ENCODE results near the gene DUX4.
"Not testable (repeated sequence)": the region's sequence is repeated elsewhere in the genome, so short reads cannot be mapped to it uniquely, and the experiment has no call there.

Gene DUX4

DNA sequence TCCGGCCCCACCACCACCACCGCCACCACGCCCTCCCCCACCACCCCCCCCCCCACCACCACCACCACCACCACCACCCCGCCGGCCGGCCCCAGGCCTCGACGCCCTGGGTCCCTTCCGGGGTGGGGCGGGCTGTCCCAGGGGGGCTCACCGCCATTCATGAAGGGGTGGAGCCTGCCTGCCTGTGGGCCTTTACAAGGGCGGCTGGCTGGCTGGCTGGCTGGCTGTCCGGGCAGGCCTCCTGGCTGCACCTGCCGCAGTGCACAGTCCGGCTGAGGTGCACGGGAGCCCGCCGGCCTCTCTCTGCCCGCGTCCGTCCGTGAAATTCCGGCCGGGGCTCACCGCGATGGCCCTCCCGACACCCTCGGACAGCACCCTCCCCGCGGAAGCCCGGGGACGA, at the start of gene DUX4:
Gene DUX4 (plus strand): TSS at position 347 of the 400 bp plus-strand sequence. CDS start 0 bp downstream, at position 347.
- not testable (repeated sequence) for DNase-seq

DNA sequence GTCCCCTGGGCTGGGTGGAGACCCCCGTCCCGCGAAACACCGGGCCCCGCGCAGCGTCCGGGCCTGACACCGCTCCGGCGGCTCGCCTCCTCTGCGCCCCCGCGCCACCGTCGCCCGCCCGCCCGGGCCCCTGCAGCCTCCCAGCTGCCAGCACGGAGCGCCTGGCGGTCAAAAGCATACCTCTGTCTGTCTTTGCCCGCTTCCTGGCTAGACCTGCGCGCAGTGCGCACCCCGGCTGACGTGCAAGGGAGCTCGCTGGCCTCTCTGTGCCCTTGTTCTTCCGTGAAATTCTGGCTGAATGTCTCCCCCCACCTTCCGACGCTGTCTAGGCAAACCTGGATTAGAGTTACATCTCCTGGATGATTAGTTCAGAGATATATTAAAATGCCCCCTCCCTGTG, 1.9 kb downstream of the DUX4 start:
- not testable (repeated sequence) for DNase-seq

DNA sequence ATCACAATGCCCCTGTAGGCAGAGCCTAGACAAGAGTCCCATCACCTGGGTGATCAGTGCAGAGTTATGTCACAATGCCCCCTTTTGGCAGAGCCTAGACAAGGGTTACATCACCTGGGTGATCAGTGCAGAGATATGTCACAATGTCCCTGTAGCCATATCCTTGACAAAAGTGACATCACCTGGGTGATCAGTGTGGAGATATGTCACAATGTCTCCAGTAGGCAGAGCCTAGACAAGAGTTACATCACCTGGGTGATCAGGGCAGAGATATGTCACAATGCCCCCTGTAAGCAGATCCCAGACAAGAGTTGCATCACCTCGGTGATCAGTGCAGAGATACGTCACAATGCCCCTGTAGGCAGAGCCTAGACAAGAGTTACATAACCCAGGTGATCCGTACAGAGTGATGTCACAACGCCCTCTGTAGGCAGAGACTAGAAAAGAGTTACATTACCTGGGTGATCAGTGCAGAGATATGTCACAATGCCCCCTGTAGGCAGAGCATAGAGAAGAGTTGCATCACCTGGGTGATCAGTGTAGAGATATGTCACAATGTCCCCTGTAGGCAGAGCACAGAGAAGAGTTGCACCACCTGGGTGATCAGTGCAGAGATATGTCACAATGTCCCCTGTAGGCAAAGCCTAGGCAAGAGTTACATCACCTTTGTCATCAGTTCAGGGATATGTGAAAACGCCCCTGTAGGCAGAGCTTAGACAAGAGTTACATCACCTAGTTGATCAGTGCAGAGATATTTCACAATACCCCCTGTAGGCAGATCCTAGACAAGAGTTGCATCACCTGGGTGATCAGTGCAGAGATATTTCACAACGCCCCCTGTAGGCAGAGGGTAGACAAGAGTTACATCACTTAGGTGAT, 4.4 kb downstream of the DUX4 start:
- DNase-seq: not testable (repeated sequence)

DNA sequence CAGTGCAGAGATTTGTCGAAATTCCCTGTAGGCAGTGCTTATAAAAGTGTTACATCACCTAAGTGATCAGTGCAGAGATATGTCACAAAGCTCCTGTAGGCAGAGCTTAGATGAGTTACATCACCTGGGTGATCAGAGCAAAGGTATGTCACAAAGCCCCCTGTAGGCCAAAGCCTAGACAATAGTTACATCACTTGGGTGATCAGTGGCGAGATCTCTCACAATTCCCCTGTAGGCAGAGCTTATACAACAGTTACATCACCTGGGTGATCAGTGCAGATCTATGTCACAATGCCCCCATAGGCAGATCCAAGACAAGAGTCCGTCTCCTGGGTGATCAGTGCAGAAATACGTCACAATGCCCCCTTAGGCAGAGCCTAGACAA, 5.0 kb downstream of the DUX4 start:
- DNase-seq: not testable (repeated sequence)

- not testable (repeated sequence) for DNase-seq
These were observed 5.6 kb downstream of the DUX4 start for GRCh38 chr4:190179030-190179739.

- DNase-seq: not testable (repeated sequence)
These were observed 6.1 kb downstream of the DUX4 start for GRCh38 chr4:190179740-190180094.

- DNase-seq: not testable (repeated sequence)
These were observed 7.4 kb downstream of the DUX4 start for GRCh38 chr4:190180947-190181346.

GRCh38 chr4:190181481-190182100, 8.0 kb downstream of the DUX4 start:
- peak; percentile 9 for DNase-seq

DNA sequence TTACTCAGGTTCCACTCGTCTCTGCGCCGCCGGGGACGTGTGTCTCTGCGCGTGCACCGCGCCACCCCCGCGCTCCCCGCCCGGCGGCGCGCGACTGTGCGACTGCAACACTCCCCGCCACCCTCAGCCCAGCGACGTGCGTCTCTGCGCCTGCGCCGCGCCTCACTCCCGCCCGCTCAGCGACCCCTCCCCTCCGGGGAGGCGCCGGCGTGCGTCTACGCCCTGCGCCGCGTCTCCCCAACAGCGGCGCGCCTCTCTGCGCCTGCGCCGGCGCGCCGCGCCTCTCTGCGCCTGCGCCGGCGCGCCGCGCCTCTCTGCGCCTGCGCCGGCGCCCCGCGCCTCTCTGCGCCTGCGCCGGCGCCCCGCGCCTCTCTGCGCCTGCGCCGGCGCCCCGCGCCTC, 29.9 kb downstream of the DUX4 start:
- DNase-seq: not testable (repeated sequence)

Data from activated naive CD4-positive, alpha-beta T cell treated with anti-CD3 and anti-CD28 coated beads, Interleukin-2, amount 50 U/mL, for 16 hours (primary cell).